ENCODE measurements around the gene UVRAG. TPM values are rescaled to one million over a fixed set of nuclear protein-coding genes. Genes with fewer than 3 reads are reported as not detected.

Gene UVRAG
- total and polyA plus RNA-seq, 7 donors: 6.2 to 16.8 (median 13.6) TPM

DNA sequence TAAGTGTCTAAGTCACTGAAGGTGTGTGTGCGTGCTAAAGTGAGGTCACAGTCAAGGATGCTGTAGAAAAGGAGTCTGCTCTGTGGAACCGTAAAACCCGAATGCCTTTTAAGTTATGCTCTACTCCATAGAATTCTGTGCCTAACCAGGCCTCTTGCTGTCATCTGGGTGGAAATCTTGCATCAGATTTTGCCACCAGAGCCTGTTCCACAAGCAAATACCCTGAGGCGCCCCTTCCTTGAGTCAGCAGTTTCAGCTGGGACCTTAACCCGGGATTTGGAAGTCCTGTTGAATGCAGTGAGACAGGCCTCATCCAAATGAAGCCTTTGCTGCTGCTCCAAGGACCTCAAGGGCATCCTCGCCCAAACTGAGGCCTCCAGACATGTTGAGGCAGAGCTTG lies 281.5 kb downstream of the UVRAG start:
- 91 to 95% (median 93%) methylated on average over 6 of the region's 6 CpGs for WGBS, 3 donors
- intact Hi-C loops (cut with DNase I): no loop called here
- H3K36me3 ChIP-seq (ENCODE audit: insufficient read depth in 1 of 2, low read depth in 1 of 2): no peaks in the 10 kb centered on the region
- H3K27me3 ChIP-seq (ENCODE audit: insufficient read depth in 3 of 3, low read length in 2 of 3): no peaks in the 10 kb centered on the region
- TF ChIP-seq, protein P1, sequence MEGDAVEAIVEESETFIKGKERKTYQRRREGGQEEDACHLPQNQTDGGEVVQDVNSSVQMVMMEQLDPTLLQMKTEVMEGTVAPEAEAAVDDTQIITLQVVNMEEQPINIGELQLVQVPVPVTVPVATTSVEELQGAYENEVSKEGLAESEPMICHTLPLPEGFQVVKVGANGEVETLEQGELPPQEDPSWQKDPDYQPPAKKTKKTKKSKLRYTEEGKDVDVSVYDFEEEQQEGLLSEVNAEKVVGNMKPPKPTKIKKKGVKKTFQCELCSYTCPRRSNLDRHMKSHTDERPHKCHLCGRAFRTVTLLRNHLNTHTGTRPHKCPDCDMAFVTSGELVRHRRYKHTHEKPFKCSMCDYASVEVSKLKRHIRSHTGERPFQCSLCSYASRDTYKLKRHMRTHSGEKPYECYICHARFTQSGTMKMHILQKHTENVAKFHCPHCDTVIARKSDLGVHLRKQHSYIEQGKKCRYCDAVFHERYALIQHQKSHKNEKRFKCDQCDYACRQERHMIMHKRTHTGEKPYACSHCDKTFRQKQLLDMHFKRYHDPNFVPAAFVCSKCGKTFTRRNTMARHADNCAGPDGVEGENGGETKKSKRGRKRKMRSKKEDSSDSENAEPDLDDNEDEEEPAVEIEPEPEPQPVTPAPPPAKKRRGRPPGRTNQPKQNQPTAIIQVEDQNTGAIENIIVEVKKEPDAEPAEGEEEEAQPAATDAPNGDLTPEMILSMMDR (IDR thresholded peaks at IDR 0.05): no peak
- no peak overlapping the region for H3K4me3 ChIP-seq
- H3K9me3 ChIP-seq: no peaks in the 10 kb centered on the region
- DNase-seq: no peak
- H3K27ac ChIP-seq: no peak overlapping the region
- no peak for ATAC-seq
- no peaks in the 10 kb centered on the region for H3K4me1 ChIP-seq

- WGBS, 3 donors: 15 to 41% (median 31%) methylated on average over 1 of the region's 1 CpG
- no peaks in the 10 kb centered on the region for H3K4me1 ChIP-seq
Observed at GRCh38 chr11:76102802-76103201, 287.8 kb downstream of the UVRAG start.

GRCh38 chr11:76103460-76103859 lies 288.4 kb downstream of the UVRAG start:
- Histone ChIP-seq H3K27ac (no peak overlapping the region), H3K9me3 (no peaks in the 10 kb centered on the region), H3K4me3 (no peak overlapping the region), H3K4me1 (no peaks in the 10 kb centered on the region), H3K27me3 (ENCODE audit: insufficient read depth in 3 of 3, low read length in 2 of 3) (no peaks in the 10 kb centered on the region), H3K36me3 (ENCODE audit: insufficient read depth in 1 of 2, low read depth in 1 of 2) (no peaks in the 10 kb centered on the region)
- 58 to 71% (median 66%) methylated on average over 1 of the region's 1 CpG for WGBS, 3 donors
- DNase-seq (no peak), ATAC-seq (no peak)
- intact Hi-C loops (cut with DNase I): no loop called here
- TF ChIP-seq, protein P1 (IDR thresholded peaks at IDR 0.05): no peak

More at GRCh38 chr11:76102802-76103201, 287.8 kb downstream of the UVRAG start:
- H3K36me3 ChIP-seq (ENCODE audit: insufficient read depth in 1 of 2, low read depth in 1 of 2): no peaks in the 10 kb centered on the region
- no peak for ATAC-seq
- peak in 1 of 2 donors; percentile 47 for DNase-seq
- no peaks in the 10 kb centered on the region for H3K9me3 ChIP-seq
- H3K27me3 ChIP-seq (ENCODE audit: insufficient read depth in 3 of 3, low read length in 2 of 3): no peaks in the 10 kb centered on the region
- intact Hi-C loops (cut with DNase I): no loop called here
- no peak overlapping the region for H3K4me3 ChIP-seq
- H3K27ac ChIP-seq: no peak overlapping the region
- TF ChIP-seq, protein P1 (IDR thresholded peaks at IDR 0.05): no peak

GRCh38 chr11:76104285-76104684 lies 289.3 kb downstream of the UVRAG start:
- no peak overlapping the region for H3K27ac ChIP-seq
- H3K36me3 ChIP-seq (ENCODE audit: insufficient read depth in 1 of 2, low read depth in 1 of 2): no peaks in the 10 kb centered on the region
- ATAC-seq (no peak), DNase-seq (no peak)
- no peaks in the 10 kb centered on the region for H3K9me3 ChIP-seq
- H3K4me3 ChIP-seq: no peak overlapping the region
- WGBS, 3 donors: 94 to 96% (median 94%) methylated on average over 7 of the region's 7 CpGs
- no peaks in the 10 kb centered on the region for H3K27me3 ChIP-seq (ENCODE audit: insufficient read depth in 3 of 3, low read length in 2 of 3)
- intact Hi-C loops (cut with DNase I): no loop called here
- TF ChIP-seq, protein P1 (IDR thresholded peaks at IDR 0.05): no peak
- no peaks in the 10 kb centered on the region for H3K4me1 ChIP-seq

DNA sequence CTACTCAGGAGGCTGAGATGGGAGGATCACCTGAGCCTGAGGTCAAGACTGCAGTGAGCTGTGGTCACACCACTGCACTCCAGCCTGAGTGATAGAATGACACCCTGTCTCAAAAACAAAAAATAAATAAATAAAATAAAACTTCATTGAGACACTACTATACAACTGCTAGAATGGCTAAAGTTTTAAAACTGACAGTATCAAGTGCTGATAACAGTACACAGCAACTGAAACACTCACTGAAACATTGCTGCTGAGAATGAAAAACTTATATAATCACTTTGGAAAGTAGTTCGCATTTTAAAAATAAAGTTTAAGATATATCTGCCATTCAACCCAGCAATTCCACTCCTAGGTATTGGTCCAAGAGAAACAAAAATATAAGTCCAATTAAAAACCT lies 290.6 kb downstream of the UVRAG start:
- intact Hi-C loops (cut with DNase I): no loop called here
- WGBS, 3 donors: 97 to 100% (median 100%) methylated on average over 1 of the region's 1 CpG
- TF ChIP-seq, protein P1 (IDR thresholded peaks at IDR 0.05): no peak
- ATAC-seq (no peak), DNase-seq (no peak)
- Histone ChIP-seq H3K4me3 (no peak overlapping the region), H3K36me3 (ENCODE audit: insufficient read depth in 1 of 2, low read depth in 1 of 2) (no peaks in the 10 kb centered on the region), H3K27me3 (ENCODE audit: insufficient read depth in 3 of 3, low read length in 2 of 3) (no peaks in the 10 kb centered on the region), H3K27ac (no peak overlapping the region), H3K9me3 (no peaks in the 10 kb centered on the region), H3K4me1 (no peaks in the 10 kb centered on the region)
